ENCODE measurements around the gene TTC7B. TPM values are rescaled to one million over a fixed set of nuclear protein-coding genes. Genes with fewer than 3 reads are reported as not detected.

Gene TTC7B
- total and polyA plus RNA-seq, 2 experiments from 2014 or later, result 7.9 to 28.6 TPM

- TF ChIP-seq EZH2phosphoT487 (IDR thresholded peaks at IDR 0.05; ENCODE audit: unreplicated experiment), result no peak
- no peak for TF ChIP-seq ZNF114 (CRISPR knock-in tag; IDR thresholded peaks at IDR 0.05)
Observed at GRCh38 chr14:90740946-90741681, 75.1 kb downstream of the TTC7B start (continued).

DNA sequence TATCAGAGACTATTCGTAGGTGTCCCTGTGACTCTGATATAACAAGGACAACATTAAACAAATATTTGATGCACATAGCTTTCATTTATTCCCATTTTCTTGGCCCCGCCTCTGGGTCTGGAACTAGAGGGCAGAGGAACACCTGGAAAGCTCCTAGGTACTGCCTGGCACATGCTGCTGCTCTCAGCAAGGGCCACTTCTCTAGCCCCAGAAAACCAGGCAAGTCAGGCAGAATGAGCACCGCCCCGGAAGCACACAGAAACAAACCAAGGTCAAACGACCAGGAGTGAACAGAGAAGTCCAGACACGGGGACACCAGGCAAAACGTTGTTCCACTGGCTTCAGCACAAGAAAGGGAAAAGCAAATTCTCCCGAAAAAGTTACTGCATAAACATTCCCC, 76.1 kb downstream of the TTC7B start:
- Mint-ChIP-seq H3K4me3 (no peak overlapping the region), H3K4me1 (peaks cover 2% of the 10 kb centered on the region; the same call in 2 of the 3 replicates), H3K27me3 (ENCODE audit: insufficient read depth, low read depth, poor library complexity) (no peaks in the 10 kb centered on the region), H3K9me3 (no peaks in the 10 kb centered on the region), H3K27ac (no peak overlapping the region), H3K36me3 (ENCODE audit: low read depth) (no peaks in the 10 kb centered on the region)
- Histone ChIP-seq H3K27me3 (ENCODE audit: insufficient read depth) (no peaks in the 10 kb centered on the region), H3K4me3 (no peak overlapping the region), H3K36me3 (ENCODE audit: insufficient read depth) (no peaks in the 10 kb centered on the region), H3K27ac (ENCODE audit: low read depth) (no peak overlapping the region), H3K4me1 (ENCODE audit: insufficient read depth) (no peaks in the 10 kb centered on the region), H3K9me2 (ENCODE audit: insufficient read depth) (no peaks in the 10 kb centered on the region), H4K20me1 (replicated peaks; ENCODE audit: insufficient read depth) (no peaks in the 10 kb centered on the region), H3K79me2 (replicated peaks; ENCODE audit: insufficient read depth) (no peaks in the 10 kb centered on the region), H2AFZ (no peak overlapping the region), H3K4me2 (no peak overlapping the region), H3F3A (replicated peaks; ENCODE audit: low read depth) (no peaks in the 10 kb centered on the region)
- no peak for DNase-seq (ENCODE audit: low spot score)
- ATAC-seq, result no peak
- TF ChIP-seq, protein P1, sequence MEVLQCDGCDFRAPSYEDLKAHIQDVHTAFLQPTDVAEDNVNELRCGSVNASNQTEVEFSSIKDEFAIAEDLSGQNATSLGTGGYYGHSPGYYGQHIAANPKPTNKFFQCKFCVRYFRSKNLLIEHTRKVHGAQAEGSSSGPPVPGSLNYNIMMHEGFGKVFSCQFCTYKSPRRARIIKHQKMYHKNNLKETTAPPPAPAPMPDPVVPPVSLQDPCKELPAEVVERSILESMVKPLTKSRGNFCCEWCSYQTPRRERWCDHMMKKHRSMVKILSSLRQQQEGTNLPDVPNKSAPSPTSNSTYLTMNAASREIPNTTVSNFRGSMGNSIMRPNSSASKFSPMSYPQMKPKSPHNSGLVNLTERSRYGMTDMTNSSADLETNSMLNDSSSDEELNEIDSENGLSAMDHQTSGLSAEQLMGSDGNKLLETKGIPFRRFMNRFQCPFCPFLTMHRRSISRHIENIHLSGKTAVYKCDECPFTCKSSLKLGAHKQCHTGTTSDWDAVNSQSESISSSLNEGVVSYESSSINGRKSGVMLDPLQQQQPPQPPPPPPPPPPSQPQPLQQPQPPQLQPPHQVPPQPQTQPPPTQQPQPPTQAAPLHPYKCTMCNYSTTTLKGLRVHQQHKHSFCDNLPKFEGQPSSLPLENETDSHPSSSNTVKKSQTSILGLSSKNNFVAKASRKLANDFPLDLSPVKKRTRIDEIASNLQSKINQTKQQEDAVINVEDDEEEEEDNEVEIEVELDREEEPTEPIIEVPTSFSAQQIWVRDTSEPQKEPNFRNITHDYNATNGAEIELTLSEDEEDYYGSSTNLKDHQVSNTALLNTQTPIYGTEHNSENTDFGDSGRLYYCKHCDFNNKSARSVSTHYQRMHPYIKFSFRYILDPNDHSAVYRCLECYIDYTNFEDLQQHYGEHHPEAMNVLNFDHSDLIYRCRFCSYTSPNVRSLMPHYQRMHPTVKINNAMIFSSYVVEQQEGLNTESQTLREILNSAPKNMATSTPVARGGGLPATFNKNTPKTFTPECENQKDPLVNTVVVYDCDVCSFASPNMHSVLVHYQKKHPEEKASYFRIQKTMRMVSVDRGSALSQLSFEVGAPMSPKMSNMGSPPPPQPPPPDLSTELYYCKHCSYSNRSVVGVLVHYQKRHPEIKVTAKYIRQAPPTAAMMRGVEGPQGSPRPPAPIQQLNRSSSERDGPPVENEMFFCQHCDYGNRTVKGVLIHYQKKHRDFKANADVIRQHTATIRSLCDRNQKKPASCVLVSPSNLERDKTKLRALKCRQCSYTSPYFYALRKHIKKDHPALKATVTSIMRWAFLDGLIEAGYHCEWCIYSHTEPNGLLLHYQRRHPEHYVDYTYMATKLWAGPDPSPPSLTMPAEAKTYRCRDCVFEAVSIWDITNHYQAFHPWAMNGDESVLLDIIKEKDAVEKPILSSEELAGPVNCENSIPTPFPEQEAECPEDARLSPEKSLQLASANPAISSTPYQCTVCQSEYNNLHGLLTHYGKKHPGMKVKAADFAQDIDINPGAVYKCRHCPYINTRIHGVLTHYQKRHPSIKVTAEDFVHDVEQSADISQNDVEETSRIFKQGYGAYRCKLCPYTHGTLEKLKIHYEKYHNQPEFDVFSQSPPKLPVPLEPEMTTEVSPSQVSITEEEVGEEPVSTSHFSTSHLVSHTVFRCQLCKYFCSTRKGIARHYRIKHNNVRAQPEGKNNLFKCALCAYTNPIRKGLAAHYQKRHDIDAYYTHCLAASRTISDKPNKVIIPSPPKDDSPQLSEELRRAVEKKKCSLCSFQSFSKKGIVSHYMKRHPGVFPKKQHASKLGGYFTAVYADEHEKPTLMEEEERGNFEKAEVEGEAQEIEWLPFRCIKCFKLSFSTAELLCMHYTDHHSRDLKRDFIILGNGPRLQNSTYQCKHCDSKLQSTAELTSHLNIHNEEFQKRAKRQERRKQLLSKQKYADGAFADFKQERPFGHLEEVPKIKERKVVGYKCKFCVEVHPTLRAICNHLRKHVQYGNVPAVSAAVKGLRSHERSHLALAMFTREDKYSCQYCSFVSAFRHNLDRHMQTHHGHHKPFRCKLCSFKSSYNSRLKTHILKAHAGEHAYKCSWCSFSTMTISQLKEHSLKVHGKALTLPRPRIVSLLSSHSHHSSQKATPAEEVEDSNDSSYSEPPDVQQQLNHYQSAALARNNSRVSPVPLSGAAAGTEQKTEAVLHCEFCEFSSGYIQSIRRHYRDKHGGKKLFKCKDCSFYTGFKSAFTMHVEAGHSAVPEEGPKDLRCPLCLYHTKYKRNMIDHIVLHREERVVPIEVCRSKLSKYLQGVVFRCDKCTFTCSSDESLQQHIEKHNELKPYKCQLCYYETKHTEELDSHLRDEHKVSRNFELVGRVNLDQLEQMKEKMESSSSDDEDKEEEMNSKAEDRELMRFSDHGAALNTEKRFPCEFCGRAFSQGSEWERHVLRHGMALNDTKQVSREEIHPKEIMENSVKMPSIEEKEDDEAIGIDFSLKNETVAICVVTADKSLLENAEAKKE (CRISPR knock-in tag; IDR thresholded peaks at IDR 0.05), result no peak
- no peak for TF ChIP-seq EZH2 (IDR thresholded peaks at IDR 0.05; ENCODE audit: low read depth, unreplicated experiment)
- TF ChIP-seq REST (IDR thresholded peaks at IDR 0.05; ENCODE audit: unreplicated experiment), result no peak
- TF ChIP-seq POLR2AphosphoS5 (IDR thresholded peaks at IDR 0.05; ENCODE audit: low read depth), result no peak
- TF ChIP-seq CREB1 (CRISPR knock-in tag; IDR thresholded peaks at IDR 0.05; ENCODE audit: low read depth), result no peak
- no peak for TF ChIP-seq ZNF114 (CRISPR knock-in tag; IDR thresholded peaks at IDR 0.05)
- TF ChIP-seq, protein P2, sequence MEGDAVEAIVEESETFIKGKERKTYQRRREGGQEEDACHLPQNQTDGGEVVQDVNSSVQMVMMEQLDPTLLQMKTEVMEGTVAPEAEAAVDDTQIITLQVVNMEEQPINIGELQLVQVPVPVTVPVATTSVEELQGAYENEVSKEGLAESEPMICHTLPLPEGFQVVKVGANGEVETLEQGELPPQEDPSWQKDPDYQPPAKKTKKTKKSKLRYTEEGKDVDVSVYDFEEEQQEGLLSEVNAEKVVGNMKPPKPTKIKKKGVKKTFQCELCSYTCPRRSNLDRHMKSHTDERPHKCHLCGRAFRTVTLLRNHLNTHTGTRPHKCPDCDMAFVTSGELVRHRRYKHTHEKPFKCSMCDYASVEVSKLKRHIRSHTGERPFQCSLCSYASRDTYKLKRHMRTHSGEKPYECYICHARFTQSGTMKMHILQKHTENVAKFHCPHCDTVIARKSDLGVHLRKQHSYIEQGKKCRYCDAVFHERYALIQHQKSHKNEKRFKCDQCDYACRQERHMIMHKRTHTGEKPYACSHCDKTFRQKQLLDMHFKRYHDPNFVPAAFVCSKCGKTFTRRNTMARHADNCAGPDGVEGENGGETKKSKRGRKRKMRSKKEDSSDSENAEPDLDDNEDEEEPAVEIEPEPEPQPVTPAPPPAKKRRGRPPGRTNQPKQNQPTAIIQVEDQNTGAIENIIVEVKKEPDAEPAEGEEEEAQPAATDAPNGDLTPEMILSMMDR (conservative IDR thresholded peaks at IDR 0.05; ENCODE audit: low read depth in 2 of 2), result no peak
- TF ChIP-seq ZNF331 (CRISPR knock-in tag; IDR thresholded peaks at IDR 0.05; ENCODE audit: low read depth), result no peak
- TF ChIP-seq, protein P3, sequence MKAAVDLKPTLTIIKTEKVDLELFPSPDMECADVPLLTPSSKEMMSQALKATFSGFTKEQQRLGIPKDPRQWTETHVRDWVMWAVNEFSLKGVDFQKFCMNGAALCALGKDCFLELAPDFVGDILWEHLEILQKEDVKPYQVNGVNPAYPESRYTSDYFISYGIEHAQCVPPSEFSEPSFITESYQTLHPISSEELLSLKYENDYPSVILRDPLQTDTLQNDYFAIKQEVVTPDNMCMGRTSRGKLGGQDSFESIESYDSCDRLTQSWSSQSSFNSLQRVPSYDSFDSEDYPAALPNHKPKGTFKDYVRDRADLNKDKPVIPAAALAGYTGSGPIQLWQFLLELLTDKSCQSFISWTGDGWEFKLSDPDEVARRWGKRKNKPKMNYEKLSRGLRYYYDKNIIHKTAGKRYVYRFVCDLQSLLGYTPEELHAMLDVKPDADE (IDR thresholded peaks at IDR 0.05), result no peak

All from GM23338 (cell line).